Hematopoietic multipotent progenitor cell treated with erythropoietin and hydrocortisone succinate and interleukin-3 and kit ligand, for 6 days (in vitro differentiated cells): ENCODE data around the gene WDFY4.

Source experiments
- DNase-seq: peaks from one replicate; pipeline ENCODE4 v3.0.0-alpha.2; 2015

Gene WDFY4

GRCh38 chr10:48655411-48656240 is 29.0 kb upstream of the WDFY4 start:
- no peak for DNase-seq

GRCh38 chr10:48656241-48656913 is 28.3 kb upstream of the WDFY4 start:
- peak; percentile 91 for DNase-seq

- no peak for DNase-seq
Measured at GRCh38 chr10:48656914-48657305, 27.8 kb upstream of the WDFY4 start.

GRCh38 chr10:48657416-48657815 is 27.3 kb upstream of the WDFY4 start:
- DNase-seq: no peak

- peak; percentile 83 for DNase-seq
Measured at GRCh38 chr10:48658243-48658974, 26.3 kb upstream of the WDFY4 start.

GRCh38 chr10:48658975-48659269 is 25.8 kb upstream of the WDFY4 start:
- no peak for DNase-seq

- peak; percentile 20 for DNase-seq
Measured at GRCh38 chr10:48659790-48660189, 24.9 kb upstream of the WDFY4 start.

GRCh38 chr10:48661441-48661840 is 23.2 kb upstream of the WDFY4 start:
- DNase-seq: no peak

GRCh38 chr10:48667960-48668590 is 16.6 kb upstream of the WDFY4 start:
- no peak for DNase-seq

GRCh38 chr10:48670978-48671913 is 13.4 kb upstream of the WDFY4 start:
- no peak for DNase-seq

- DNase-seq: no peak
Measured at GRCh38 chr10:48671914-48672595, 12.6 kb upstream of the WDFY4 start.

GRCh38 chr10:48672596-48673265 is 11.9 kb upstream of the WDFY4 start:
- DNase-seq: no peak

GRCh38 chr10:48677625-48678024 is 7.0 kb upstream of the WDFY4 start:
- DNase-seq: no peak

GRCh38 chr10:48678041-48678440 is 6.6 kb upstream of the WDFY4 start:
- DNase-seq: no peak

GRCh38 chr10:48681740-48682139 is 2.9 kb upstream of the WDFY4 start:
- DNase-seq: no peak

- DNase-seq: no peak
Measured at GRCh38 chr10:48682265-48682664, 2.4 kb upstream of the WDFY4 start.

GRCh38 chr10:48683424-48683823 is 1.2 kb upstream of the WDFY4 start:
- no peak for DNase-seq

GRCh38 chr10:48683868-48684267 is 805 bp upstream of the WDFY4 start:
- no peak for DNase-seq

GRCh38 chr10:48684463-48684791 is 246 bp upstream of the WDFY4 start:
- no peak for DNase-seq

GRCh38 chr10:48685731-48686130 is 1.1 kb downstream of the WDFY4 start:
- no peak for DNase-seq
